Stimulated activated CD4-positive, alpha-beta T cell treated with anti-CD3 and anti-CD28 coated beads, Interleukin-2, amount 100 ng/mL, for 4 hours (primary cell): ENCODE results near the gene LMAN1L.

ENCODE experiments used
- DNase-seq: peaks from one replicate; pipeline ENCODE4 v3.0.0-alpha.2; 2020; ENCODE audit warnings: low read depth

Gene LMAN1L

GRCh38 chr15:74816624-74817369 is 4.2 kb downstream of the LMAN1L start:
- no peak for DNase-seq

- no peak for DNase-seq
These were observed 4.7 kb downstream of the LMAN1L start for GRCh38 chr15:74817370-74817737.

- DNase-seq, result no peak
These were observed 7.4 kb downstream of the LMAN1L start for GRCh38 chr15:74820056-74820455.

GRCh38 chr15:74821091-74821789 is 8.6 kb downstream of the LMAN1L start:
- DNase-seq, result no peak

GRCh38 chr15:74821790-74822158 is 9.1 kb downstream of the LMAN1L start:
- no peak for DNase-seq

GRCh38 chr15:74822233-74822632 is 9.6 kb downstream of the LMAN1L start:
- DNase-seq, result no peak

GRCh38 chr15:74823324-74823723 is 10.7 kb downstream of the LMAN1L start:
- no peak for DNase-seq

- DNase-seq, result no peak
These were observed 12.3 kb downstream of the LMAN1L start for GRCh38 chr15:74824976-74825375.

- DNase-seq, result no peak
These were observed 13.2 kb downstream of the LMAN1L start for GRCh38 chr15:74825866-74826265.

- DNase-seq, result peak; percentile 13
These were observed 13.8 kb downstream of the LMAN1L start, which contains the start of gene CPLX3 for GRCh38 chr15:74826364-74826819. Gene CPLX3, plus strand, starts transcription at chr15:74826627. Its CDS starts 77 bp downstream, at chr15:74826704.

- DNase-seq, result no peak
These were observed 14.3 kb downstream of the LMAN1L start for GRCh38 chr15:74826921-74827320.

- no peak for DNase-seq
These were observed 15.0 kb downstream of the LMAN1L start for GRCh38 chr15:74827614-74828013.

GRCh38 chr15:74828835-74829234 is 16.2 kb downstream of the LMAN1L start:
- DNase-seq, result no peak

- no peak for DNase-seq
These were observed 16.9 kb downstream of the LMAN1L start for GRCh38 chr15:74829486-74829885.

- DNase-seq, result no peak
These were observed 17.4 kb downstream of the LMAN1L start for GRCh38 chr15:74829991-74830390.

- DNase-seq, result no peak
These were observed 18.2 kb downstream of the LMAN1L start for GRCh38 chr15:74830868-74831267.

- DNase-seq, result no peak
These were observed 19.3 kb downstream of the LMAN1L start for GRCh38 chr15:74831813-74832495.

- DNase-seq, result no peak
These were observed 20.2 kb downstream of the LMAN1L start for GRCh38 chr15:74832826-74833225.

- DNase-seq, result no peak
These were observed 20.9 kb downstream of the LMAN1L start for GRCh38 chr15:74833376-74834107.

- peak; percentile 9 for DNase-seq
These were observed 22.7 kb downstream of the LMAN1L start for GRCh38 chr15:74835312-74835823.

GRCh38 chr15:74836846-74837245 is 24.2 kb downstream of the LMAN1L start:
- no peak for DNase-seq
